RWPE2 (cell line): Measurements from ENCODE around the gene MTA1.

Source experiments
- ATAC-seq: fragments of 200-7000 bp; cut with Tn5 transposase; 3 replicates; pipeline ENCODE4 v1.9.1; 2021; ENCODE audit warnings: low read depth
- DNase-seq: peaks from one replicate; pipeline ENCODE4 v3.0.0-alpha.2; 2020; ENCODE audit warnings: low spot score
- H3K27ac ChIP-seq: fragments of 450-650 bp; 2 replicates; pipeline ENCODE4 v1.5.1; 2017; ENCODE audit warnings: mild to moderate bottlenecking; ENCODE audit not compliant: poor library complexity, severe bottlenecking
- H3K27me3 ChIP-seq: fragments of 250-450 bp; sonication (Bioruptor Pico); 2 replicates; pipeline ENCODE4 v1.5.1; 2021; ENCODE audit warnings: mild to moderate bottlenecking, moderate library complexity; ENCODE audit not compliant: insufficient read depth, poor library complexity, severe bottlenecking
- H3K36me3 ChIP-seq: fragments of 250-450 bp; sonication (Bioruptor Pico); 2 replicates; pipeline ENCODE4 v1.5.1; 2020; ENCODE audit warnings: low read depth, mild to moderate bottlenecking, moderate library complexity
- H3K4me1 ChIP-seq: fragments of 250-450 bp; sonication (Bioruptor Pico); 2 replicates; pipeline ENCODE4 v1.5.1; 2021; ENCODE audit warnings: mild to moderate bottlenecking, moderate library complexity; ENCODE audit not compliant: insufficient read depth, poor library complexity, severe bottlenecking
- H3K4me3 ChIP-seq: fragments of 250-450 bp; sonication (Bioruptor Pico); 2 replicates; pipeline ENCODE4 v1.5.1; 2021; ENCODE audit warnings: mild to moderate bottlenecking, moderate library complexity; ENCODE audit not compliant: severe bottlenecking
- H3K9me3 ChIP-seq: fragments of 250-450 bp; sonication (Bioruptor Pico); 2 replicates; pipeline ENCODE4 v1.5.1; 2021; ENCODE audit warnings: mild to moderate bottlenecking, moderate library complexity; ENCODE audit not compliant: severe bottlenecking
- CTCF ChIP-seq: fragments of 450-650 bp; IDR thresholded peaks from one replicate; pipeline ENCODE4 v1.5.1; 2017; ENCODE audit warnings: mild to moderate bottlenecking, moderate library complexity; ENCODE audit not compliant: poor library complexity, severe bottlenecking

Gene MTA1

GRCh38 chr14:105397350-105397931, 22.2 kb upstream of the MTA1 start:
- Histone ChIP-seq H3K27ac (peak overlapping the region; percentile 59), H3K9me3 (peaks cover 11% of the 10 kb centered on the region), H3K4me3 (no peak overlapping the region), H3K27me3 (no peaks in the 10 kb centered on the region), H3K36me3 (peaks cover 22% of the 10 kb centered on the region), H3K4me1 (no peaks in the 10 kb centered on the region)
- TF ChIP-seq CTCF = no peak
- ATAC-seq = no peak
- no peak for DNase-seq

- Histone ChIP-seq H3K4me1 (no peaks in the 10 kb centered on the region), H3K27me3 (no peaks in the 10 kb centered on the region), H3K9me3 (peaks cover 11% of the 10 kb centered on the region), H3K36me3 (peaks cover 22% of the 10 kb centered on the region), H3K27ac (peak within 1 kb of the TSS; percentile 59), H3K4me3 (peak within 1 kb of the TSS; percentile 54)
- DNase-seq (no peak), ATAC-seq (peak; percentile 71)
- peak; percentile 25 for TF ChIP-seq CTCF
These were observed 21.4 kb upstream of the MTA1 start, which contains the start of gene TEX22 for GRCh38 chr14:105398044-105398725. Gene TEX22, plus strand, starts transcription at chr14:105398538. Its CDS starts 803 bp downstream, at chr14:105399341.

- ATAC-seq (peak; percentile 28), DNase-seq (no peak)
These were observed 20.7 kb upstream of the MTA1 start for GRCh38 chr14:105398726-105399465.

GRCh38 chr14:105399466-105399775, 20.2 kb upstream of the MTA1 start:
- H3K27ac ChIP-seq = no peak overlapping the region
- no peaks in the 10 kb centered on the region for H3K4me1 ChIP-seq
- ATAC-seq (no peak), DNase-seq (no peak)
- no peak for TF ChIP-seq CTCF
- peaks cover 22% of the 10 kb centered on the region for H3K36me3 ChIP-seq
- no peak overlapping the region for H3K4me3 ChIP-seq
- H3K9me3 ChIP-seq = peaks cover 14% of the 10 kb centered on the region
- no peaks in the 10 kb centered on the region for H3K27me3 ChIP-seq

More at GRCh38 chr14:105398726-105399465, 20.7 kb upstream of the MTA1 start:
- H3K4me3 ChIP-seq = peak overlapping the region; percentile 54
- H3K9me3 ChIP-seq = peaks cover 13% of the 10 kb centered on the region
- no peaks in the 10 kb centered on the region for H3K27me3 ChIP-seq
- H3K36me3 ChIP-seq = peaks cover 22% of the 10 kb centered on the region
- H3K4me1 ChIP-seq = no peaks in the 10 kb centered on the region
- H3K27ac ChIP-seq = peak overlapping the region; percentile 59
- TF ChIP-seq CTCF = peak; percentile 13
